Hematopoietic multipotent progenitor cell treated with erythropoietin and hydrocortisone succinate and interleukin-3 and kit ligand, for 4 days (in vitro differentiated cells): ENCODE data around the gene TBX1.

Source experiments
- DNase-seq: peaks from one replicate; pipeline ENCODE4 v3.0.0-alpha.2; 2015

The TBX1 gene

GRCh38 chr22:19760058-19760950 lies at the start of gene TBX1:
TBX1 (plus strand) TSS chr22:19760778; CDS start chr22:19760844, 66 bp downstream.
- no peak for DNase-seq

- no peak for DNase-seq
Measured at GRCh38 chr22:19713245-19713644, 47.3 kb upstream of the TBX1 start.

DNA sequence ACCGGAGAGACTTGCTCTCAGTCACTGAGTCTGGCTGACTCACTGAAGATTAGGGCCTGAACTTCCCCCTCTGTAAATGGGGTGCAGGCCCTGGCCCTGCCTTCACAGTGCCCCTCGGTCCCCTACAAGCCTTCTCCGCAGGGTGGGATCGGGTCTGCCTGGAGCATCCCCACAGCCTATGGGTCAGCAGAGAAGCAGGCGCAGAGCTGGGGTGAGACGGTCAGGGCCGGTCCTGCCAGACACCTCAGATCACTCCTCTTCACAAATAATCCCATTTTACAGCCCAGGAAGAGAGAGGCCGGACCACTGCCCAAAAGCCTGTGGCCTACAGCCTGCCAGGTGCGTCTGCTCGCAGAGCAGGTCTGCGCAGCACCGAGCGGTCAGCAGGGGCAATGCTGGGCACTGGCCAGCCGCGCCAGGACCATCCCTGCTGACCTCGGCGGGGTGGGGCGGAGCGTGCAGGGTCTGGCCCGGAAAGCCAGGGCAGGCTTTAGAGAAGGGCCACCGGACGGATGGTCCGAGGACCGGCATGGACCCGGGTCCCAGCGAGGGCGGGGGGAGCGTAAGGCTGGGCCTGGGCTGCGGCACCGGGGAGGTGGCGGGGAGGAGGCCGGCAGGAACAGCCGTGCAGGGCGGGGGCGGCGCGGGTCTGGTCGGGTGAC lies 46.8 kb upstream of the TBX1 start:
- DNase-seq, result no peak

DNA sequence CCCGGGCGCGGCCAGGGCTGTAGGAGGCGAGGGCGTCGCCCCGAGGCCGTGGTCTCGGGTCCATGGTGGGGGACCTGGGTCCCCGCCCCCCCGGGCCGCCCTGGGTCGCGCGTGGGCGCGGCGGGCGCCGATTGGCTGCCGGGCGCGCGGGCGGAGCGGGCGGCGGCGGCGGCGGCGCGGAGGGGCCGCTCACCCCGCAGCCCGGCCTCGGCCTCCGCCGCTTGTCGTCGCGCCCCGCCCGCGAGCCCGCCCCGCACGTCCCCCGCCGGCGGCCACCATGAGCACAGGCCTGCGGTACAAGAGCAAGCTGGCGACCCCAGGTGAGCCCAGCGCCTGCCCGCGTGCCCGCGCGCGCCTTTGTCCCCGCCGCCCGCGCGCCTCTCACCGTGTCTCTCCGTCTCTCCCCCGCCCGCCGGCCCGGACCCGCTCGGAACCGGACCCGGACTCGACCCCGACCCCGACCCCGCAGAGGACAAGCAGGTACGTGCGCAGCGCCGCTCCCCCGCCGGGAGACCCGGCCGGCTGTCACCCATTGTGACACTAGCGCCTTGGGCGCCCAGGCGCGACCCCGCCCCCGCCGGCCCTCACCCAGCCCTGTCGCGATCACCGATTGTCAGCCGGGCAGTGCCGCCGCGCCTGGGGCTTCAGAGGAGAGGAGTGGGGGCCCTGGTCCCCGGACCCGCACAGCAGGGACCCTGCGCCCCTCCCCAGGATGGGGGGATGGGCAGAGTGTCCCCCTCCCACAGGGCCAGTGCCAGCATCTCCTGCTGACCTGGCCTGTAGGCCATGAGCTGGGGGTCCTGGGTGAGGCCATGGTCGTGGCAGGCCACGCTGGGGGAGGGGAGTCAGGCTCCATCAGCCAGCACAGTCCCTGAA lies 46.0 kb upstream of the TBX1 start, which contains the start of gene SEPTIN5:
TSS of gene SEPTIN5 (plus strand) at position 192 of the 876 bp plus-strand sequence. CDS start at position 278, 86 bp downstream.
- no peak for DNase-seq

DNA sequence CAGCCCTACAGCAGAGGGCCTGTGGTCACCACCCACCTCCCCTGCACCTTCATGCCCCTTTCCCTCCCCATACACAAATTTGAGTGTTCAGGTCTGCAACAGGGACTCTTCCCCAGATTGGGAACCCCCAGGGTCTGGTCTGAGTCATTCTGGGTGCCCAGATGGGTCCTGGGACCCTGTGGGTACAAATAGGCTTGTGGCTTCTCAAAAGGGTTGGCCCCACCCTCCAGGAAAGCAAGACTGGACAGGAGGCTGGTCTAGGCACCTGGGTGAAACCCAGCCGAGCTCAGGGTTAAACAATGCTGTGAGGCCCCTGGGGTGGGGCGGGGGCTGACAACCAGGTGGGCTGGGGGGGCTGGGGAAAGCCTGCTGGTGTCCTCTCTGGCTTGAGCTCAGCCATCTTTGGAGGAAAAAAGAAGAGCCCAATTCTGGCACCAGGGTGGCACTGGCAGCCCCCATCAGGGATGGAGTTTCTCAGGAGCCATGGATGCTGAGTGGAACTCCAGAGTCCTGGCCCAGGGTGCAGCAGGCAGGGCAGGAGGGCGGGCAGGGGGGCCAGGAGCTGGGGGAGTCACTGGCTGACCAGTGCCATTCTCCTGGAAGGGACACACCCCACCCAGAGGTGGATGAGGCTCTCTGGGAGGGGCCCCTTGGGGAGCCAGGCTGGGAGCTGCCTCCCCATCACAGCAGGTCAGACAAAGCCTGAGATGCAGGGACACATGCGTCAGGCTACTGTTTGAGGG lies 45.2 kb upstream of the TBX1 start:
- DNase-seq, result no peak

- DNase-seq, result no peak
Measured at GRCh38 chr22:19716041-19716828, 44.3 kb upstream of the TBX1 start.

DNA sequence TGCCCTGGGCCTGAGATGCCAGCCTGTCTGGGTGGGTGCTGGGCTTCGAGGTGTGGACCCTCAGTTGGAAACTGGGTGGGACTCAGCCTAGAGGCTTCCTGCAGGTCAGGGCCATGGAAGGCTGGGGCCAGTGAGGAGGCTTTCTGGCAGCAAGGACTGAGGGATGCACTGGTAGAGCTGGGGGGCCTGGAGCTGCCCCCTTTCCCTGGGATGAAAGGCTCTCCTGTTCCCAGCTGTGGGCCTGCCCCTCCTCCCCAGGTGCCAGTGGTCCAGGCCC lies 43.8 kb upstream of the TBX1 start:
- DNase-seq, result no peak

- no peak for DNase-seq
Measured at GRCh38 chr22:19717181-19717580, 43.4 kb upstream of the TBX1 start.

- DNase-seq, result peak; percentile 80
Measured at GRCh38 chr22:19717691-19718455, 42.7 kb upstream of the TBX1 start.

DNA sequence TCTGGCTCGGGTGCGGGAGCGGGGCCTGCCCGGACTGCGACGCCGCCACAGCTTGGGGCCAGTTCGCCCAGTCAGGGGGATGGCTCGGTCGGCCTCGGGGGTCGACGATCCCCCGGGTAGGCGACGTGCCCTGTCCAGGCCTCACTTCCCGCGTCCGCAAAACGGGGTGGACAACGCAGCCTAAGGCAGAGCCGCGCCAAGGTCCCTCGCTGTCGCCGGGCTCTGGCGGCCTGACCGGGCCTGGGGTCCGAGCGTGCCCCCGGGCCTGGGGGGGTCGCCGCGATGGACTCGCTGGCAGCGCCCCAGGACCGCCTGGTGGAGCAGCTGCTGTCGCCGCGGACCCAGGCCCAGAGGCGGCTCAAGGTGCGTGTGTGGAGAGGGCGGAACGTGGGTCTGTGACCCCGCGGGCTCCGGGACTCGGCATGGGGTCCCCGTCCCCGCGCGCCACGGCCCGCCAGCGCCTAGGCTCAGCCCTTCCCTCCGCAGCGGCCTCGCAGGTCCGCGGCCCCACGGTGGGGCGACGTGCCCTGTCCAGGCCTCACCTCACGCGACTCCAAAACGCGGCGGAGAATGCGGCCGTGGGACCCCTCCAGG lies 42.0 kb upstream of the TBX1 start:
- no peak for DNase-seq

- peak; percentile 38 for DNase-seq
Measured at GRCh38 chr22:19719050-19719482, 41.5 kb upstream of the TBX1 start.

DNA sequence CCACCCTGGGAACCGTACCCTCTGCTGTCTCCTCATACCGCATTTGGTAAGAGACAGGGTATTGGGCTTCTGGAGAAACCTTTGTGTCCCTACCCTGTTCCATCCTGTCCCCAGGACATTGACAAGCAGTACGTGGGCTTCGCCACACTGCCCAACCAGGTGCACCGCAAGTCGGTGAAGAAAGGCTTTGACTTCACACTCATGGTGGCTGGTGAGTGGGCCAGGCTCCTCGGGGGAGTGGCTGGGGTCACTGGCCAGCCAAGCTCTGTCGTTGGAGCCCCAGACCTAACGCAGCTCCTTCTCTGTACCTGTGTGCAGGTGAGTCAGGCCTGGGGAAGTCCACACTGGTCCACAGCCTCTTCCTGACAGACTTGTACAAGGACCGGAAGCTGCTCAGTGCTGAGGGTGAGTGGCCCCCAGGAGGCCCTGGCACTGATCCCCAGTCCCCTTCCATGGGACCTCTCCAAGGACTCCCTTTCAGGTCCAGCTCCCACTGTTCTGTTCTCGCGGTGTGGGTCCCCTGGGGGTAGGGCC lies 41.0 kb upstream of the TBX1 start:
- DNase-seq, result no peak

GRCh38 chr22:19720150-19720827 lies 40.3 kb upstream of the TBX1 start:
- DNase-seq, result no peak

DNA sequence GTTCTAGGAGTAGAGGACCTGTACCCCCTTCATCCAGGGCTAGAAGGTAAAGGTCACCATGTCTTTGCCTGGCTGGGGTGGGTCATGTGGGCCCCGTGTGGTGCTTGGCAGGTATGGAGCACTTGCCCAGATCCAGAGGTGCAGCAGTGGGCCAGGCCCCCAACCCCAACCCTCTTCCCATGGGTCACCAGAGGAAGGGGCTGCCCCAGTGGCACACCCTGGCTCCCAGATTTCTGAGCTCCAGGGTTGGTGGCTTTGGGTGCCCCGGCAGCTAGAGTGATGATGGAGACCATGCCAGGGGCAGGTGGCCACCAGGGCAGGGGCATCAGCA lies 39.6 kb upstream of the TBX1 start:
- DNase-seq, result no peak

GRCh38 chr22:19721330-19722177 lies 39.0 kb upstream of the TBX1 start:
- no peak for DNase-seq

- peak; percentile 67 for DNase-seq
Measured at GRCh38 chr22:19722178-19722981, 38.2 kb upstream of the TBX1 start.

- DNase-seq, result no peak
Measured at GRCh38 chr22:19722982-19723231, 37.7 kb upstream of the TBX1 start.
